Epithelial cell of proximal tubule (primary cell): ENCODE measurements around the gene OLIG1. TPM values are rescaled to one million over a fixed set of nuclear protein-coding genes. Genes with fewer than 3 reads are reported as not detected.

ENCODE experiments used
- DNase-seq: peaks from one replicate; pipeline ENCODE4 v3.0.0-alpha.2; 2011; ENCODE audit warnings: low read depth
- H3K4me3 ChIP-seq: 2 replicates; pipeline ENCODE4 v1.5.1; 2011; ENCODE audit warnings: low read depth, mild to moderate bottlenecking, low read length
- total RNA-seq: library from RNA; depleted of rRNA; stranded (reverse); fragments of >200 nt; gene quantifications from 2 replicates; pipeline ENCODE4 v1.2.3, GENCODE V29; 2015
- TF ChIP-seq, protein P1 (sequence below): conservative IDR thresholded peaks from 2 replicates; pipeline ENCODE4 v1.5.1; 2012; ENCODE audit warnings: low read depth, mild to moderate bottlenecking, low read length

Gene OLIG1
- total RNA-seq, 1 donor from 2014 or later = not detected

DNA sequence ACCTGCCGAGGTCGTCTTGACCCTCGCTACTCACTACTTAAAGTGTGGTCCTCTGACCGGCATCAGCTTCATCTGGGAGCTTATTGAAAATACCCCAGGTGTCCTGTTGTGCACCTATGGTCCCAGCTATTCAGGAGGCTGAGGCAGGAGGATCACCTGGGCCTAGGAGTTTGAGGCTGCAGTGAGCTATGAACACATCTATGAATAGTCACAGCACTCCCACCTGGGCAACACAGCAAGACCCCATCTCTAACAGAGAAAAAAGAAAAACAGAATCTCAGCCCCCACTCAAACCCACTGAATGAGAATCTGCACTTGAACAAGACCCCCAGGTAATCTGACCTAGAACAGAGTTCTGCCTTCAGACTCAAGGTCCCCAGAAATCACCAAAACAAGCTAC, 8.7 kb upstream of the OLIG1 start:
- DNase-seq = no peak
- TF ChIP-seq, protein P1, sequence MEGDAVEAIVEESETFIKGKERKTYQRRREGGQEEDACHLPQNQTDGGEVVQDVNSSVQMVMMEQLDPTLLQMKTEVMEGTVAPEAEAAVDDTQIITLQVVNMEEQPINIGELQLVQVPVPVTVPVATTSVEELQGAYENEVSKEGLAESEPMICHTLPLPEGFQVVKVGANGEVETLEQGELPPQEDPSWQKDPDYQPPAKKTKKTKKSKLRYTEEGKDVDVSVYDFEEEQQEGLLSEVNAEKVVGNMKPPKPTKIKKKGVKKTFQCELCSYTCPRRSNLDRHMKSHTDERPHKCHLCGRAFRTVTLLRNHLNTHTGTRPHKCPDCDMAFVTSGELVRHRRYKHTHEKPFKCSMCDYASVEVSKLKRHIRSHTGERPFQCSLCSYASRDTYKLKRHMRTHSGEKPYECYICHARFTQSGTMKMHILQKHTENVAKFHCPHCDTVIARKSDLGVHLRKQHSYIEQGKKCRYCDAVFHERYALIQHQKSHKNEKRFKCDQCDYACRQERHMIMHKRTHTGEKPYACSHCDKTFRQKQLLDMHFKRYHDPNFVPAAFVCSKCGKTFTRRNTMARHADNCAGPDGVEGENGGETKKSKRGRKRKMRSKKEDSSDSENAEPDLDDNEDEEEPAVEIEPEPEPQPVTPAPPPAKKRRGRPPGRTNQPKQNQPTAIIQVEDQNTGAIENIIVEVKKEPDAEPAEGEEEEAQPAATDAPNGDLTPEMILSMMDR = no peak
- H3K4me3 ChIP-seq = no peak overlapping the region

- DNase-seq = no peak
- H3K4me3 ChIP-seq = no peak overlapping the region
- TF ChIP-seq, protein P1 = no peak
These were observed 6.5 kb upstream of the OLIG1 start for GRCh38 chr21:33063375-33063883.

- no peak overlapping the region for H3K4me3 ChIP-seq
- DNase-seq = no peak
- TF ChIP-seq, protein P1 = no peak
These were observed 5.9 kb upstream of the OLIG1 start for GRCh38 chr21:33063907-33064622.

DNA sequence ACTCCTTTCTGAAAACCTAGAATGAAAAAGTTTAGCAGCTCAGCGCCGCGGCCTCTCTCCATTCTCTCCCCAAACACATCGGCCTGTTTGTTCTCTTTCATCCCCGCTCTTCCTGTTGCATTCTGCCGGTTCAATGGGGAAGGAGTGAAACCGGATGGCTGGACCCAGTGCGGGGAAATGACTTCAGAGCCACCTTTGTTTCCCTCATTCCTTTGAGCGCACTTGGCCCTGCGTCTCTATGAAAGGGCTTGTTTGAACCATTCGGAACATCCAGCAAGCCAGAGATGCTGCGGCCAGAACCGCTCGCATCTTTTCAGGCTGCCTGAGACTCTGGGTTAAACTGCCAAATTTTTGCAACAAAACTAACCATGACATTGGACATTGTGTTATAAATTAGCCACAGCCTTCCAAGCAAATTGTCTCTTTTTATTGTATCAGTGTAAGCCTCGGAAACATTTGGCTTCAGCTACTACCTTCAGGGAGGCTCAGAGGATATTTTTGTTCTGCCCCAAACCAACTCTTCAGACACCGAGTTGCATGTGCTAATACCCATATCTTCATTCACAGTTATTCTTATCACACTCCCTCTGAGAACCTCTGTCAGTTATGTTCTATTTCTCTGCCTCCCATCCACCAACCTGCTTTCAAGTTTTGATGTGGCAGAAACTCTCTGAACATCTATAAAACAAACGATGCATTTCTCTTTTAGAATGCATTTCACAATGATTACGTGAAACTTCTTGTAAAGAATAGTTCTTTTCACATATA, 5.1 kb upstream of the OLIG1 start:
- TF ChIP-seq, protein P1 = no peak
- no peak for DNase-seq
- no peak overlapping the region for H3K4me3 ChIP-seq

- DNase-seq = no peak
- TF ChIP-seq, protein P1 = no peak
- no peak overlapping the region for H3K4me3 ChIP-seq
These were observed 2.9 kb upstream of the OLIG1 start for GRCh38 chr21:33067043-33067442.

DNA sequence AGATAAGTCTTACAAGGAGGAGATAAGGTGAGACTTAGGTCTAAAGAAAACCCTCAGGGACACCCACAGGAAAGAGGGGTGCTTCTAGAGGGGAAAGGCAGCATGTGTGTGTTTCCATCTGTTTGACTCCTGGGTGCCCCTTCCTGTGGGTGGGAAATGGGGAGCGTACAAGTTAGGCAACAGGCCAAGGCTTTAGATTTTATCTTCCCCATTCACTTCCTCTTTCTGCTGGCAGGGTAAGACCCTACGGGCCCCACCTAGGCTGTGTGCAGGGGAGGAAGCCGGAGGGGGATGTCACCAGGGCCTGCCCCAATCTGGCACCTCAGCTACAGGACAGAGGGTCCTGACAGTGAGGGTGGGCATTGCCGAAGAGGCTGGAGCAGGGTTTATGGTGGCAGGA, 2.5 kb upstream of the OLIG1 start:
- TF ChIP-seq, protein P1 = no peak
- no peak overlapping the region for H3K4me3 ChIP-seq
- DNase-seq = no peak

DNA sequence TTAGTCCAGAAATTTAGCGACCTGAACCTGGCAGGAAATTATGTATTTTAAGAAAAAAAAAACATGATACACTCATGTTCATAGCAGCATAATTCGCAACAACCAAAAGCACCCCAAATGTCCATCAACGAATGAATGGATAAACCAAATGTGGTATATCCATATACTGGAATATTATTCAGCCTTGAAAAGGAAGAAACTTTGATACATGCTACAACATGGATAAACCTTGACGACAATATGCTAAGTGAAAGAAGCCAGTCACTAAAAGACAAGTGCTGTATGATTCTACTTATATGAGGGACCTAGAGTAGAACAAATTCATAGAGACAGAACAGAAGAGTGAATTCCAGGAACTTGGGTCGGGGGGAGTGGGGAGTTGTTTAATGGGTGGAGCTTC, 698 bp upstream of the OLIG1 start:
- no peak for DNase-seq
- TF ChIP-seq, protein P1 = no peak
- H3K4me3 ChIP-seq = no peak overlapping the region
